ENCODE measurements around the gene FAM81A. TPM values are rescaled to one million over a fixed set of nuclear protein-coding genes. Genes with fewer than 3 reads are reported as not detected.
"Not testable (repeated sequence)": the region's sequence is repeated elsewhere in the genome, so short reads cannot be mapped to it uniquely, and the experiment has no call there.

FAM81A gene
- polyA plus RNA-seq, 2 of the 4 experiments (the other 2 are of a cell fraction), result 13.1 to 15.1 TPM

DNA sequence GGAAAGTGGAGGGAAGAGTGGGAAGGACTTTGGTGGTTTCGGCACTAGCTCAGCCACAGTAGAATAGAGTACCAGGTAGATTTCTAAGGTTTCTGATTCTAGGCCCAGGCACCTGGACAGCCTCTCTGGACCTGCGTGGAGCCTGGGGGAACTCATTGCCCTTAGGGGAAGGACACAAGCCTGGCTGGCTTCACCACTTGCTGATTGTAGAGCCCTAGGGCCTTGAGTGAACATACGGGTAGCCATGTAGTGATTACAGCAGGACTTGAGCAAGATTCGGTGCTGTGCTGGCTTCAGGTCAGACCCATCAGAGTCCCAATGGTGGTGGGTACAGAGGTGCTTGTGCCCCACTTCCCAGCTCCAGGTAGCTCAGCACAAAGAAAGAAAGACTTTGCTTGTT lies 47.0 kb downstream of the FAM81A start (continued):
- TF ChIP-seq RFX5 (IDR thresholded peaks at IDR 0.05) (no peak), RCOR1 (IDR thresholded peaks at IDR 0.05; ENCODE audit: low read depth, low read length) (no peak), FOXS1 (CRISPR knock-in tag; IDR thresholded peaks at IDR 0.05) (no peak), ZNF302 (CRISPR knock-in tag; IDR thresholded peaks at IDR 0.05) (no peak), CHD4 (IDR thresholded peaks at IDR 0.05; ENCODE audit: borderline replicate concordance) (no peak), SREBF2 (IDR thresholded peaks at IDR 0.05) (no peak), FOSL2 (IDR thresholded peaks at IDR 0.05) (no peak), FOSL2 (CRISPR knock-in tag; IDR thresholded peaks at IDR 0.05) (no peak)
- TF ChIP-seq, protein P1, sequence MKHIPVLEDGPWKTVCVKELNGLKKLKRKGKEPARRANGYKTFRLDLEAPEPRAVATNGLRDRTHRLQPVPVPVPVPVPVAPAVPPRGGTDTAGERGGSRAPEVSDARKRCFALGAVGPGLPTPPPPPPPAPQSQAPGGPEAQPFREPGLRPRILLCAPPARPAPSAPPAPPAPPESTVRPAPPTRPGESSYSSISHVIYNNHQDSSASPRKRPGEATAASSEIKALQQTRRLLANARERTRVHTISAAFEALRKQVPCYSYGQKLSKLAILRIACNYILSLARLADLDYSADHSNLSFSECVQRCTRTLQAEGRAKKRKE (CRISPR knock-in tag; IDR thresholded peaks at IDR 0.05; ENCODE audit: low read depth), result no peak

DNA sequence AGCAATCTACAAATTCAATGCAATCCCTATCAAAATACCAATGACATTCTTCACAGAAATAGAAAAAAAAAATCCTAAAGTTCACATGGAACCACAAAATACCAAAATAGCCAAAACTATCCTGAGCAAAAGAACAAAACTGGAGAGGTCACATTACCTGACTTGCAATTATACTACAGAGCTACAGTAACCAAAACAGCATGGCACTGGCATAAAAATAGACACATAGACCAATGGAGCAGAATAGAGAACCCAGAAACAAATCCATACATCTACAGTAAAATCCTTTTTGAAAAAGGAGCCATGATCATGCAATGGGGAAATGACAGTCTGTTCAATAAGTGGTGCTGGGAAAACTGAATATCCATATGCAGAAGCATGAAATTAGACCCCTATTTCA lies 51.5 kb downstream of the FAM81A start:
- FAIRE-seq; H3K4me3 ChIP-seq; H3K4me2 ChIP-seq; DNase-seq (ENCODE audit: low read depth in 1 of 2, low spot score in 1 of 2); H3K4me1 ChIP-seq; POLR2A ChIA-PET; H3K27ac ChIP-seq; H3K9me3 ChIP-seq; ATAC-seq: not testable (repeated sequence)
- CTCF ChIA-PET, result interaction anchor here (0.6 to 3.4 kb wide), 7 partner anchors 11 to 648 kb away, joined by 3 to 14 read pairs (median 3); no protein-coding TSS in a partner anchor

DNA sequence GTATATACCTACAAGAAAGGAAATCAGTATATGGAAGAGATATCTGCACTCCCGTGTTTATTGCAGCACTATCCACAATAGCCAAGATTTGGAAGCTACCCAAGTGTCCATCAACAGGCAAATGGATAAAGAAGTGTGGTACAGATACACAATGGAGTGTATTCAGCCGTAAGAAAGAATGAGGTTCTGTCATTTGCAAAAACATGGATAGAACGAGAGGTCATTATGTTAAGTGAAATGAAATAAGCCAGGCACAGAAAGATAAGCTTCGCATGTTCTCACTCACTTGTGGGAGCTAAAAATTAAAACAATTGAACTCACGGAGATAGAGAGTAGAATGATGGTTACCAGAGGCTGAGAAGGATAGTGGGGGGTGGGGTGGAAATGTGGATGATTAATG lies 53.1 kb downstream of the FAM81A start:
- Histone ChIP-seq H3K27ac (no peak overlapping the region), H3K4me1 (peaks cover 9% of the 10 kb centered on the region), H3K4me2 (no peak overlapping the region), H3K4me3 (no peak overlapping the region), H3K9me3 (peaks cover 8% of the 10 kb centered on the region; the same call in 2 of the 3 replicates)
- POLR2A ChIA-PET, result no interaction called here
- no peak for DNase-seq (ENCODE audit: low read depth in 1 of 2, low spot score in 1 of 2)
- TF ChIP-seq FOXS1 (CRISPR knock-in tag; IDR thresholded peaks at IDR 0.05) (no peak), NPAS2 (CRISPR knock-in tag; IDR thresholded peaks at IDR 0.05; ENCODE audit: borderline replicate concordance) (no peak)
- ATAC-seq, result no peak
- WGBS (ENCODE audit: missing lambda C conversion rate), result 77% methylated on average over 5 of the region's 5 CpGs
- FAIRE-seq, result no peak
- CTCF ChIA-PET, result interaction anchor here (0.9 to 5.7 kb wide), 9 partner anchors 10 to 509 kb away, joined by 3 to 32 read pairs (median 27); no protein-coding TSS in a partner anchor

DNA sequence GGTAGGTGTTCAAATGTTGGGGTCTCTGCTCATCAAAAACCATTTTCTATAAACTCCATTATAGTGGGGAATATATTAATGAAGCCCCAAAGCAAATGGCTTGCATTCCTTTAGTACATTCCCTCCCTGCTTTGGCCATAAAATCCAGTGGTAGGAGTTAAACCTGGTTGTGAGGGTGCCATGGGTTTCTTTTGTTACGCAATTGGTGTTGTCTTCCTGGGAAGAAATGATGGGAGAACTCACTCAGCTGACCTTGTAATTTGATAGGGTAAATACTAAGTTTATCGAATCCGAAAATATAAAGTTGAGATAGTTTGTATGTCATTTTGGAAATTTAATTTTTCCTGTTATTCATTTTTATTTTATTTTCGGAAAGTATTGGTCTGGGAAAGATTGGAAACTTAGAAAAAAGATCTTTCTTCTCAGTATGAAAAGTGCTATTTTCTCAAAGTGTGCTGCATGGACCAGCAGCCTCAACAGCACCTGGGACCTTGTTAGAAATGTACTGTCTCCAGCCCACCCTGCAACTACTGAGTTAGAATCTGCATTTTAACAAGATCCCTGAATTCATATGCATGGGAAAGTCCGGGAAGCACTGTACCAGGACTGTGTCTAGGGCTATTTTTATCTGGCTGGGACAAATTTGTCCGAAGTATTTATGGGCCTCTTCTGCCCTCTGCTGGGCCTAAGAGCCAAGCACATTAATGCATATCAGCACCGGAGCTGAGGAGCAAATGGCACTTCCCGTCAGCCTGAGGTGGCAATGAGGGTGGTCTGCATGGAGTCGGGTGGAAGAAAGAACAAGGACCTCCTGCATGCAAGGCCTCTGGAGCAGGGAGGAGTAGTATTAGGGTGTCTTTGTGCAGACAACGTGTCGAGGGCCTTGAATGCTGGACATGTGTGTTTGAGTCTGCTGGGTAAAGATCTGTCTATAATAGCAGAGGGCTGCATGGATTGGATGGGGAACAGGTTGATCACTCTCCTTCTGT lies 54.7 kb downstream of the FAM81A start:
- H3K4me1 ChIP-seq, result peaks cover 9% of the 10 kb centered on the region
- peaks cover 8% of the 10 kb centered on the region; the same call in 2 of the 3 replicates for H3K9me3 ChIP-seq
- H3K4me3 ChIP-seq, result no peak overlapping the region
- CTCF ChIA-PET, result interaction anchor here (0.6 to 6.4 kb wide), 87 partner anchors 8 to 1265 kb away, joined by 3 to 47 read pairs (median 4); partner anchors contain the start of gene FAM81A
- DNase-seq (ENCODE audit: low read depth in 1 of 2, low spot score in 1 of 2), result peak; percentile 61 to 81
- peak; percentile 96 for FAIRE-seq
- ATAC-seq, result peak; percentile 95 to 98
- H3K27ac ChIP-seq, result peak overlapping the region; percentile 55 to 71
- H3K4me2 ChIP-seq, result peak overlapping the region; percentile 60
- WGBS (ENCODE audit: missing lambda C conversion rate), result 22% methylated on average over 11 of the region's 11 CpGs
- POLR2A ChIA-PET, result no interaction called here
- TF ChIP-seq, protein P2, sequence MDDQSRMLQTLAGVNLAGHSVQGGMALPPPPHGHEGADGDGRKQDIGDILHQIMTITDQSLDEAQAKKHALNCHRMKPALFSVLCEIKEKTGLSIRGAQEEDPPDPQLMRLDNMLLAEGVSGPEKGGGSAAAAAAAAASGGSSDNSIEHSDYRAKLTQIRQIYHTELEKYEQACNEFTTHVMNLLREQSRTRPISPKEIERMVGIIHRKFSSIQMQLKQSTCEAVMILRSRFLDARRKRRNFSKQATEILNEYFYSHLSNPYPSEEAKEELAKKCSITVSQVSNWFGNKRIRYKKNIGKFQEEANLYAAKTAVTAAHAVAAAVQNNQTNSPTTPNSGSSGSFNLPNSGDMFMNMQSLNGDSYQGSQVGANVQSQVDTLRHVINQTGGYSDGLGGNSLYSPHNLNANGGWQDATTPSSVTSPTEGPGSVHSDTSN (IDR thresholded peaks at IDR 0.05), result no peak
- no peak for TF ChIP-seq TP53 (CRISPR knock-in tag; IDR thresholded peaks at IDR 0.05)
- TF ChIP-seq MAFK (IDR thresholded peaks at IDR 0.05; ENCODE audit: partially characterized antibody), result no peak
- no peak for TF ChIP-seq KDM5A (IDR thresholded peaks at IDR 0.05)
- peak; percentile 80 to 91; a peak in 3 of 4 replicates for TF ChIP-seq CEBPB (IDR thresholded peaks at IDR 0.05)
- no peak for TF ChIP-seq SREBF2 (IDR thresholded peaks at IDR 0.05)
- TF ChIP-seq FOSB (CRISPR knock-in tag; IDR thresholded peaks at IDR 0.05), result no peak
- TF ChIP-seq MYC (IDR thresholded peaks at IDR 0.05; ENCODE audit: borderline replicate concordance, low read length), result no peak
- peak; percentile 99 for TF ChIP-seq SMC3 (IDR thresholded peaks at IDR 0.05)
- TF ChIP-seq HOXA7 (CRISPR knock-in tag; IDR thresholded peaks at IDR 0.05), result no peak
- no peak for TF ChIP-seq KDM1A (IDR thresholded peaks at IDR 0.05; ENCODE audit: low read depth)
- TF ChIP-seq, protein P3, sequence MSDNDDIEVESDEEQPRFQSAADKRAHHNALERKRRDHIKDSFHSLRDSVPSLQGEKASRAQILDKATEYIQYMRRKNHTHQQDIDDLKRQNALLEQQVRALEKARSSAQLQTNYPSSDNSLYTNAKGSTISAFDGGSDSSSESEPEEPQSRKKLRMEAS (IDR thresholded peaks at IDR 0.05), result peak; percentile 38; the same call in 1 of the 2 replicates
- TF ChIP-seq, protein P4, sequence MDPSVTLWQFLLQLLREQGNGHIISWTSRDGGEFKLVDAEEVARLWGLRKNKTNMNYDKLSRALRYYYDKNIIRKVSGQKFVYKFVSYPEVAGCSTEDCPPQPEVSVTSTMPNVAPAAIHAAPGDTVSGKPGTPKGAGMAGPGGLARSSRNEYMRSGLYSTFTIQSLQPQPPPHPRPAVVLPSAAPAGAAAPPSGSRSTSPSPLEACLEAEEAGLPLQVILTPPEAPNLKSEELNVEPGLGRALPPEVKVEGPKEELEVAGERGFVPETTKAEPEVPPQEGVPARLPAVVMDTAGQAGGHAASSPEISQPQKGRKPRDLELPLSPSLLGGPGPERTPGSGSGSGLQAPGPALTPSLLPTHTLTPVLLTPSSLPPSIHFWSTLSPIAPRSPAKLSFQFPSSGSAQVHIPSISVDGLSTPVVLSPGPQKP (IDR thresholded peaks at IDR 0.05; ENCODE audit: low read depth, low read length), result no peak
- TF ChIP-seq NR3C1 (IDR thresholded peaks at IDR 0.05), result no peak
- TF ChIP-seq ZFP36 (IDR thresholded peaks at IDR 0.05; ENCODE audit: borderline replicate concordance, partially characterized antibody), result no peak
- 0 out of 5 replicates have a peak, but pooled peaks of 1 of the 2 experiments have one; percentile 24 for TF ChIP-seq JUN (IDR thresholded peaks at IDR 0.05)
- no peak for TF ChIP-seq CHD2 (IDR thresholded peaks at IDR 0.05; ENCODE audit: low read length, partially characterized antibody)
- TF ChIP-seq CBX2 (IDR thresholded peaks at IDR 0.05; ENCODE audit: borderline replicate concordance, low read depth), result no peak
- peak; percentile 100 for TF ChIP-seq RAD21 (conservative IDR thresholded peaks at IDR 0.05 in 1 of 2, IDR thresholded peaks at IDR 0.05 in 1 of 2)
- no peak for TF ChIP-seq POLR2AphosphoS2 (conservative IDR thresholded peaks at IDR 0.05; ENCODE audit: low read length)
- no peak for TF ChIP-seq FOSL2 (IDR thresholded peaks at IDR 0.05)
- no peak for TF ChIP-seq FOSL2 (CRISPR knock-in tag; IDR thresholded peaks at IDR 0.05)
